HepG2 (cell line): ENCODE measurements around the gene SKP2. TPM values are rescaled to one million over a fixed set of nuclear protein-coding genes. Genes with fewer than 3 reads are reported as not detected.

Source experiments
- HOXD1 ChIP-seq: sonication (generic); formaldehyde crosslinking; IDR thresholded peaks from 2 replicates; pipeline ENCODE4 v1.5.0; 2020; ENCODE audit warnings: missing genetic modification reagents
- NCOA2 ChIP-seq: sonication (generic); formaldehyde crosslinking; IDR thresholded peaks from 2 replicates; pipeline ENCODE4 v1.8.0; 2022; ENCODE audit warnings: inconsistent platforms
- NCOR1 ChIP-seq: fragments of 200-600 bp; sonication (generic); IDR thresholded peaks from 2 replicates; pipeline ENCODE4 v1.7.0; 2017; ENCODE audit warnings: antibody characterized with exemption, low read length, borderline replicate concordance
- NFYB ChIP-seq: sonication (generic); formaldehyde crosslinking; IDR thresholded peaks from 2 replicates; pipeline ENCODE4 v1.4.0; 2020; ENCODE audit warnings: missing genetic modification reagents
- PCBP2 ChIP-seq: fragments of 200-400 bp; formaldehyde crosslinking; optimal IDR thresholded peaks from 2 replicates; pipeline ENCODE3; 2018; ENCODE audit warnings: low read length, low read depth; ENCODE audit not compliant: poor library complexity, severe bottlenecking
- POLR2A ChIP-seq, 2 experiments: IDR thresholded peaks; 2 replicates each; pipeline ENCODE4 v1.6.1; 2011; ENCODE audit warnings: low read depth in 2 of 2, low read length in 2 of 2, mild to moderate bottlenecking in 1 of 2, moderate library complexity in 1 of 2; ENCODE audit not compliant: insufficient read depth in 1 of 2
- SOX5 ChIP-seq: IDR thresholded peaks from 2 replicates; pipeline ENCODE4 v1.6.1; 2016; ENCODE audit warnings: borderline replicate concordance
- ZBTB44 ChIP-seq: sonication (generic); formaldehyde crosslinking; IDR thresholded peaks from 2 replicates; pipeline ENCODE4 v1.4.0; 2020; ENCODE audit warnings: missing genetic modification reagents
- ZKSCAN5 ChIP-seq: sonication (generic); formaldehyde crosslinking; IDR thresholded peaks from 2 replicates; pipeline ENCODE4 v1.5.1; 2020; ENCODE audit warnings: mild to moderate bottlenecking, missing genetic modification reagents
- ZNF510 ChIP-seq: sonication (generic); formaldehyde crosslinking; IDR thresholded peaks from 2 replicates; pipeline ENCODE4 v1.4.0; 2020; ENCODE audit warnings: low read depth, mild to moderate bottlenecking, missing genetic modification reagents
- ZNF687 ChIP-seq: sonication (generic); formaldehyde crosslinking; IDR thresholded peaks from 2 replicates; pipeline ENCODE4 v1.5.1; 2020; ENCODE audit warnings: mild to moderate bottlenecking, missing genetic modification reagents, moderate library complexity
- polyA plus RNA-seq, 8 experiments: library from polyadenylated mRNA; depleted of rRNA in 3 of 8; stranded (reverse) in 7 of 8; unstranded in 1 of 8; fragments of >200 nt; fragmentation: Illumina TruSeq in 4 of 8; extraction: Trizol in 4 of 8; gene quantifications; 2 replicates each; pipeline versions ENCODE4 v1.2.1 to v1.2.3, GENCODE V29; 2011 to 2016; ENCODE audit warnings: low read depth in 4 of 8, missing spikeins in 1 of 8, mixed read lengths in 1 of 8; ENCODE audit not compliant: insufficient read depth in 1 of 8
- total RNA-seq, 5 experiments: library from RNA; depleted of rRNA; stranded (reverse); fragments of >200 nt; fragmentation: Illumina TruSeq; extraction: Trizol; gene quantifications; 2 replicates each; pipeline ENCODE4 v1.2.3, GENCODE V29; 2016; ENCODE audit warnings: low read depth in 1 of 5
- TF ChIP-seq, protein P1 (sequence below): sonication (generic); formaldehyde crosslinking; IDR thresholded peaks from one replicate; pipeline ENCODE4 v1.5.1; 2020; ENCODE audit warnings: mild to moderate bottlenecking, missing genetic modification reagents; ENCODE audit errors: not compliant biosample characterization
- TF ChIP-seq, protein P2 (sequence below): sonication (generic); formaldehyde crosslinking; conservative IDR thresholded peaks from 2 replicates; pipeline ENCODE4 v1.8.0; 2022; ENCODE audit warnings: mild to moderate bottlenecking, moderate library complexity, missing genetic modification reagents

The SKP2 gene
- total and polyA plus RNA-seq, 2 of the 13 experiments (the other 11 are each of a cell fraction or from before 2014, with no cell fraction given) = 29.6 to 84.1 TPM

DNA sequence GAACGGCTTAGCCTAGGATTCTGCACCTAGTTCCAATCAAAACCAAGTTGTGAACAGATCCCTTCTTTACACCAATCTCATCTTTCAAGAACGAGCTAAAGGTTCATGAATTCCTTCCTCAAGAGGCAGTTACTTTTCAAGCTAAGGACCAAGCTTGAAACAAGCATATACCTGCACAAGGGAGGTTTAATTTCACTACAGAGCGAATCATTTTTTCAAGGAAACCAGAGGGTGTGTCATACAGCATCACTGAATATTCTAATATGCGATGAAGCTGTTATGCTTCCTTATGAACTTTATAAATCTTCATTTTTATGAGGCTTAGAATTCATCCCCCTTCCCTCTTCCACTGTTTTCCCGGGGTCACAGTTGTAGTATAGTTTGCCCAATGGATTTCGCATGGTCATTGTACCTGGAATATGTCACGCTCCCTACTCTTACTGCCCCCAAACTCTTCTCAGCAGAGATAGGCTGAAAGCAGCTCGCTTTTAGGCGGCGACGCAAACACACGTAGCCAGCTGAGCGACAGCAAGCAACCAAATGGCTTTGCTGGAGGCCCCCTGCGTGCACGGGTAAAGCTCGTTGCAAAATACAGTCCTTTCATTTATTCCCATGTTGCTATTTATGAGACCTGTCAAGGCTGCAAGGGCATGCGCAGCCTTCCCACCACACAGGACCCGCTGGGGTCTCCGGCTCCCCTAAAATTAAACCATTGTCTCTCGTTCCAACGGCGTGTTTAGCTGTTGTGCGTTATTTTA, 1.1 kb upstream of the SKP2 start (continued):
- TF ChIP-seq, protein P1, sequence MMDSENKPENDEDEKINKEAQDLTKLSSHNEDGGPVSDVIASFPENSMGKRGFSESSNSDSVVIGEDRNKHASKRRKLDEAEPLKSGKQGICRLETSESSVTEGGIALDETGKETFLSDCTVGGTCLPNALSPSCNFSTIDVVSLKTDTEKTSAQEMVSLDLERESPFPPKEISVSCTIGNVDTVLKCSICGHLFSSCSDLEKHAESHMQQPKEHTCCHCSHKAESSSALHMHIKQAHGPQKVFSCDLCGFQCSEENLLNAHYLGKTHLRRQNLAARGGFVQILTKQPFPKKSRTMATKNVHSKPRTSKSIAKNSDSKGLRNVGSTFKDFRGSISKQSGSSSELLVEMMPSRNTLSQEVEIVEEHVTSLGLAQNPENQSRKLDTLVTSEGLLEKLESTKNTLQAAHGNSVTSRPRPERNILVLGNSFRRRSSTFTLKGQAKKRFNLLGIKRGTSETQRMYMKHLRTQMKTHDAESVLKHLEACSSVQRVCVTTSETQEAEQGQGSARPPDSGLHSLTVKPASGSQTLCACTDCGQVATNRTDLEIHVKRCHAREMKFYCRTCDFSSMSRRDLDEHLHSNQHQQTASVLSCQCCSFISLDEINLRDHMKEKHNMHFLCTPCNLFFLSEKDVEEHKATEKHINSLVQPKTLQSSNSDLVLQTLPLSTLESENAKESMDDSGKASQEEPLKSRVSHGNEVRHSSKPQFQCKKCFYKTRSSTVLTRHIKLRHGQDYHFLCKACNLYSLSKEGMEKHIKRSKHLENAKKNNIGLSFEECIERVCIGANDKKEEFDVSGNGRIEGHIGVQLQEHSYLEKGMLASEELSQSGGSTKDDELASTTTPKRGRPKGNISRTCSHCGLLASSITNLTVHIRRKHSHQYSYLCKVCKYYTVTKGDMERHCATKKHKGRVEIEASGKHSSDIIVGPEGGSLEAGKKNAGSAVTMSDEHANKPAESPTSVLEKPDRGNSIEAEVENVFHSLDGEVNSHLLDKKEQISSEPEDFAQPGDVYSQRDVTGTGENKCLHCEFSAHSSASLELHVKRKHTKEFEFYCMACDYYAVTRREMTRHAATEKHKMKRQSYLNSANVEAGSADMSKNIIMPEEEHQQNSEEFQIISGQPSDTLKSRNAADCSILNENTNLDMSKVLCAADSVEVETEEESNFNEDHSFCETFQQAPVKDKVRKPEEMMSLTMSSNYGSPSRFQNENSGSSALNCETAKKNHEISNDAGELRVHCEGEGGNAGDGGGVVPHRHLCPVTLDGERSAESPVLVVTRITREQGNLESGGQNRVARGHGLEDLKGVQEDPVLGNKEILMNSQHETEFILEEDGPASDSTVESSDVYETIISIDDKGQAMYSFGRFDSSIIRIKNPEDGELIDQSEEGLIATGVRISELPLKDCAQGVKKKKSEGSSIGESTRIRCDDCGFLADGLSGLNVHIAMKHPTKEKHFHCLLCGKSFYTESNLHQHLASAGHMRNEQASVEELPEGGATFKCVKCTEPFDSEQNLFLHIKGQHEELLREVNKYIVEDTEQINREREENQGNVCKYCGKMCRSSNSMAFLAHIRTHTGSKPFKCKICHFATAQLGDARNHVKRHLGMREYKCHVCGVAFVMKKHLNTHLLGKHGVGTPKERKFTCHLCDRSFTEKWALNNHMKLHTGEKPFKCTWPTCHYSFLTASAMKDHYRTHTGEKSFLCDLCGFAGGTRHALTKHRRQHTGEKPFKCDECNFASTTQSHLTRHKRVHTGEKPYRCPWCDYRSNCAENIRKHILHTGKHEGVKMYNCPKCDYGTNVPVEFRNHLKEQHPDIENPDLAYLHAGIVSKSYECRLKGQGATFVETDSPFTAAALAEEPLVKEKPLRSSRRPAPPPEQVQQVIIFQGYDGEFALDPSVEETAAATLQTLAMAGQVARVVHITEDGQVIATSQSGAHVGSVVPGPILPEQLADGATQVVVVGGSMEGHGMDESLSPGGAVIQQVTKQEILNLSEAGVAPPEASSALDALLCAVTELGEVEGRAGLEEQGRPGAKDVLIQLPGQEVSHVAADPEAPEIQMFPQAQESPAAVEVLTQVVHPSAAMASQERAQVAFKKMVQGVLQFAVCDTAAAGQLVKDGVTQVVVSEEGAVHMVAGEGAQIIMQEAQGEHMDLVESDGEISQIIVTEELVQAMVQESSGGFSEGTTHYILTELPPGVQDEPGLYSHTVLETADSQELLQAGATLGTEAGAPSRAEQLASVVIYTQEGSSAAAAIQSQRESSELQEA = no peak
- peak; percentile 49 for TF ChIP-seq NFYB (CRISPR knock-in tag)
- no peak for TF ChIP-seq NCOR1
- TF ChIP-seq ZNF687 (CRISPR knock-in tag) = no peak
- TF ChIP-seq ZBTB44 = no peak
- TF ChIP-seq ZNF510 (CRISPR knock-in tag) = no peak
- no peak for TF ChIP-seq HOXD1
- TF ChIP-seq, protein P2, sequence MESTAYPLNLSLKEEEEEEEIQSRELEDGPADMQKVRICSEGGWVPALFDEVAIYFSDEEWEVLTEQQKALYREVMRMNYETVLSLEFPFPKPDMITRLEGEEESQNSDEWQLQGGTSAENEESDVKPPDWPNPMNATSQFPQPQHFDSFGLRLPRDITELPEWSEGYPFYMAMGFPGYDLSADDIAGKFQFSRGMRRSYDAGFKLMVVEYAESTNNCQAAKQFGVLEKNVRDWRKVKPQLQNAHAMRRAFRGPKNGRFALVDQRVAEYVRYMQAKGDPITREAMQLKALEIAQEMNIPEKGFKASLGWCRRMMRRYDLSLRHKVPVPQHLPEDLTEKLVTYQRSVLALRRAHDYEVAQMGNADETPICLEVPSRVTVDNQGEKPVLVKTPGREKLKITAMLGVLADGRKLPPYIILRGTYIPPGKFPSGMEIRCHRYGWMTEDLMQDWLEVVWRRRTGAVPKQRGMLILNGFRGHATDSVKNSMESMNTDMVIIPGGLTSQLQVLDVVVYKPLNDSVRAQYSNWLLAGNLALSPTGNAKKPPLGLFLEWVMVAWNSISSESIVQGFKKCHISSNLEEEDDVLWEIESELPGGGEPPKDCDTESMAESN (CRISPR knock-in tag) = no peak
- peak; percentile 53 to 54; a peak in 3 of 4 replicates for TF ChIP-seq POLR2A (IDR thresholded peaks at IDR 0.05; ENCODE audit: insufficient read depth in 1 of 2, low read depth in 2 of 2, low read length in 2 of 2)
- TF ChIP-seq ZKSCAN5 (CRISPR knock-in tag) = no peak
- TF ChIP-seq NCOA2 (CRISPR knock-in tag) = no peak
- no peak for TF ChIP-seq SOX5 (CRISPR knock-in tag)
- TF ChIP-seq PCBP2 = no peak
